Astrocyte (in vitro differentiated cells and primary cell): ENCODE results near the gene MTHFD1. TPM values are rescaled to one million over a fixed set of nuclear protein-coding genes. Genes with fewer than 3 reads are reported as not detected.

Experiments
- DNase-seq: peaks from one replicate; pipeline ENCODE4 v3.0.0-alpha.2; 2010; ENCODE audit warnings: low read depth
- FAIRE-seq: peaks from 2 replicates; lab custom pipeline; 2011; peaks lifted over from hg19 to GRCh38; lab: Jason Lieb, UNC
- H2AFZ ChIP-seq: 2 replicates; pipeline ENCODE4 v1.6.0; 2012; ENCODE audit warnings: low read depth, low read length, inconsistent platforms
- H3K27ac ChIP-seq: 2 replicates; pipeline ENCODE4 v1.5.1; 2011; ENCODE audit warnings: low read depth, low read length, inconsistent platforms
- H3K27me3 ChIP-seq: 2 replicates; pipeline ENCODE4 v1.6.0; 2011; ENCODE audit warnings: low read length, inconsistent platforms; ENCODE audit not compliant: insufficient read depth
- H3K36me3 ChIP-seq: 2 replicates; pipeline ENCODE4 v1.5.1; 2011; ENCODE audit warnings: low read length, inconsistent platforms; ENCODE audit not compliant: insufficient read depth
- H3K4me1 ChIP-seq: 2 replicates; pipeline ENCODE4 v1.5.1; 2011; ENCODE audit warnings: low read length, inconsistent platforms; ENCODE audit not compliant: insufficient read depth
- H3K4me2 ChIP-seq: 2 replicates; pipeline ENCODE4 v1.6.0; 2012; ENCODE audit warnings: low read length, inconsistent platforms
- H3K4me3 ChIP-seq: 2 replicates; pipeline ENCODE4 v1.5.1; 2011; ENCODE audit warnings: low read depth, mild to moderate bottlenecking, low read length, inconsistent platforms; ENCODE audit not compliant: insufficient read depth
- H3K79me2 ChIP-seq: 2 replicates; pipeline ENCODE4 v1.6.0; 2012; ENCODE audit warnings: mild to moderate bottlenecking, low read length, inconsistent platforms; ENCODE audit not compliant: insufficient read depth
- H3K9ac ChIP-seq: 2 replicates; pipeline ENCODE4 v1.6.0; 2012; ENCODE audit warnings: mild to moderate bottlenecking, low read length, inconsistent platforms
- H3K9me3 ChIP-seq: 2 replicates; pipeline ENCODE4 v1.5.1; 2012; ENCODE audit warnings: low read depth, mild to moderate bottlenecking, low read length, inconsistent platforms; ENCODE audit not compliant: insufficient read depth
- H4K20me1 ChIP-seq: 2 replicates; pipeline ENCODE4 v1.6.0; 2012; ENCODE audit warnings: low read length, inconsistent platforms; ENCODE audit not compliant: insufficient read depth
- H3K27ac Mint-ChIP-seq: one replicate; pipeline ENCODE4 v1.8.0; 2021; ENCODE audit warnings: mild to moderate bottlenecking, mixed read lengths; ENCODE audit not compliant: unreplicated experiment
- H3K27me3 Mint-ChIP-seq: one replicate; pipeline ENCODE4 v1.8.0; 2021; ENCODE audit warnings: low read depth, mixed read lengths; ENCODE audit not compliant: unreplicated experiment
- H3K36me3 Mint-ChIP-seq: one replicate; pipeline ENCODE4 v1.8.0; 2021; ENCODE audit warnings: low read depth, mixed read lengths; ENCODE audit not compliant: unreplicated experiment
- H3K4me1 Mint-ChIP-seq: one replicate; pipeline ENCODE4 v1.8.0; 2021; ENCODE audit warnings: low read depth, mixed read lengths; ENCODE audit not compliant: unreplicated experiment
- H3K4me3 Mint-ChIP-seq: one replicate; pipeline ENCODE4 v1.8.0; 2021; ENCODE audit warnings: mild to moderate bottlenecking, moderate library complexity, mixed read lengths; ENCODE audit not compliant: unreplicated experiment
- H3K9me3 Mint-ChIP-seq: one replicate; pipeline ENCODE4 v1.8.0; 2021; ENCODE audit warnings: mild to moderate bottlenecking, mixed read lengths; ENCODE audit not compliant: unreplicated experiment
- CTCF ChIP-seq: IDR thresholded peaks from 2 replicates; pipeline ENCODE4 v1.5.1; 2011; ENCODE audit warnings: low read depth, mild to moderate bottlenecking, inconsistent platforms, low read length, moderate library complexity; ENCODE audit not compliant: insufficient read depth
- EZH2 ChIP-seq: IDR thresholded peaks from 2 replicates; pipeline ENCODE4 v1.6.1; 2012; ENCODE audit warnings: mild to moderate bottlenecking, low read length, inconsistent platforms; ENCODE audit not compliant: insufficient read depth
- total RNA-seq: library from RNA; stranded (reverse); gene quantifications from 2 replicates; pipeline ENCODE4 v1.2.1, GENCODE V29; 2021

The MTHFD1 gene
- total RNA-seq, 1 donor from 2014 or later, result 56.9 TPM

- peaks cover 16% of the 10 kb centered on the region for H3K36me3 Mint-ChIP-seq
- DNase-seq (peak; percentile 94), FAIRE-seq (peak; percentile 80)
- no peaks in the 10 kb centered on the region for H4K20me1 ChIP-seq
- peaks cover 24% of the 10 kb centered on the region for H3K4me1 Mint-ChIP-seq
- H3K27ac ChIP-seq, result peak overlapping the region; percentile 83
- no peak overlapping the region for H2AFZ ChIP-seq
- H3K27me3 Mint-ChIP-seq, result no peaks in the 10 kb centered on the region
- H3K9me3 Mint-ChIP-seq, result no peaks in the 10 kb centered on the region
- H3K27ac Mint-ChIP-seq, result peak overlapping the region; percentile 85
- H3K4me2 ChIP-seq, result peak overlapping the region; percentile 76
- peaks cover 16% of the 10 kb centered on the region for H3K36me3 ChIP-seq
- H3K4me3 ChIP-seq, result no peak overlapping the region
- H3K4me3 Mint-ChIP-seq, result no peak overlapping the region
- peak overlapping the region; percentile 67 for H3K9ac ChIP-seq
- H3K9me3 ChIP-seq, result no peaks in the 10 kb centered on the region
- no peaks in the 10 kb centered on the region for H3K79me2 ChIP-seq
- peaks cover 22% of the 10 kb centered on the region for H3K4me1 ChIP-seq
- no peaks in the 10 kb centered on the region for H3K27me3 ChIP-seq
- TF ChIP-seq EZH2 (no peak), CTCF (no peak)
Measured at GRCh38 chr14:64438181-64438841, 50.2 kb downstream of the MTHFD1 start.

GRCh38 chr14:64439141-64439540 is 51.0 kb downstream of the MTHFD1 start:
- Mint-ChIP-seq H3K27ac (peak overlapping the region; percentile 85), H3K36me3 (peaks cover 22% of the 10 kb centered on the region), H3K4me3 (no peak overlapping the region), H3K27me3 (no peaks in the 10 kb centered on the region), H3K4me1 (peaks cover 30% of the 10 kb centered on the region), H3K9me3 (no peaks in the 10 kb centered on the region)
- TF ChIP-seq CTCF (no peak), EZH2 (no peak)
- FAIRE-seq (no peak), DNase-seq (no peak)
- peak overlapping the region; percentile 83 for H3K27ac ChIP-seq
- peaks cover 20% of the 10 kb centered on the region for H3K36me3 ChIP-seq
- H2AFZ ChIP-seq, result peak overlapping the region; percentile 4
- H3K4me1 ChIP-seq, result peaks cover 22% of the 10 kb centered on the region
- H3K9ac ChIP-seq, result peak overlapping the region; percentile 67
- H4K20me1 ChIP-seq, result no peaks in the 10 kb centered on the region
- peak overlapping the region; percentile 76 for H3K4me2 ChIP-seq
- no peaks in the 10 kb centered on the region for H3K27me3 ChIP-seq
- no peaks in the 10 kb centered on the region for H3K79me2 ChIP-seq
- no peaks in the 10 kb centered on the region for H3K9me3 ChIP-seq
- H3K4me3 ChIP-seq, result peak overlapping the region; percentile 18

GRCh38 chr14:64440494-64440893 is 52.3 kb downstream of the MTHFD1 start:
- DNase-seq, result no peak

More at GRCh38 chr14:64440494-64440893, 52.3 kb downstream of the MTHFD1 start:
- Histone ChIP-seq H3K36me3 (peaks cover 18% of the 10 kb centered on the region), H3K4me2 (no peak overlapping the region), H3K79me2 (no peaks in the 10 kb centered on the region), H2AFZ (no peak overlapping the region), H3K4me3 (no peak overlapping the region), H3K27ac (no peak overlapping the region), H3K27me3 (no peaks in the 10 kb centered on the region), H4K20me1 (no peaks in the 10 kb centered on the region), H3K9me3 (no peaks in the 10 kb centered on the region), H3K4me1 (peaks cover 31% of the 10 kb centered on the region), H3K9ac (no peak overlapping the region)
- Mint-ChIP-seq H3K27me3 (no peaks in the 10 kb centered on the region), H3K4me3 (no peak overlapping the region), H3K9me3 (no peaks in the 10 kb centered on the region), H3K4me1 (peaks cover 37% of the 10 kb centered on the region), H3K36me3 (peaks cover 20% of the 10 kb centered on the region), H3K27ac (no peak overlapping the region)
- no peak for FAIRE-seq
- TF ChIP-seq EZH2 (no peak), CTCF (no peak)
